ENCODE data around the gene OR2V2.
"Not testable (repeated sequence)": the region's sequence is repeated elsewhere in the genome, so short reads cannot be mapped to it uniquely, and the experiment has no call there.

Gene OR2V2

GRCh38 chr5:181169459-181170236 lies 22.3 kb downstream of the OR2V2 start:
- not testable (repeated sequence) for DNase-seq (ENCODE audit: low read depth, low spot score)

- DNase-seq (ENCODE audit: low read depth, low spot score) = no peak
Measured at GRCh38 chr5:181170237-181170825, 22.9 kb downstream of the OR2V2 start.

- no peak for DNase-seq (ENCODE audit: low read depth, low spot score)
Measured at GRCh38 chr5:181170996-181171395, 23.6 kb downstream of the OR2V2 start.

GRCh38 chr5:181171782-181172181 lies 24.4 kb downstream of the OR2V2 start:
- no peak for DNase-seq (ENCODE audit: low read depth, low spot score)

- DNase-seq (ENCODE audit: low read depth, low spot score) = no peak
Measured at GRCh38 chr5:181173027-181173419, 25.6 kb downstream of the OR2V2 start.

GRCh38 chr5:181173420-181174342 lies 26.3 kb downstream of the OR2V2 start:
- no peak for DNase-seq (ENCODE audit: low read depth, low spot score)

GRCh38 chr5:181176254-181176952 lies 29.0 kb downstream of the OR2V2 start:
- DNase-seq (ENCODE audit: low read depth, low spot score) = no peak

- DNase-seq (ENCODE audit: low read depth, low spot score) = not testable (repeated sequence)
Measured at GRCh38 chr5:181177559-181177958, 30.2 kb downstream of the OR2V2 start.

GRCh38 chr5:181181650-181182565 lies 34.5 kb downstream of the OR2V2 start:
- DNase-seq (ENCODE audit: low read depth, low spot score) = no peak

GRCh38 chr5:181182651-181183050 lies 35.3 kb downstream of the OR2V2 start:
- no peak for DNase-seq (ENCODE audit: low read depth, low spot score)

- DNase-seq (ENCODE audit: low read depth, low spot score) = no peak
Measured at GRCh38 chr5:181184845-181185216, 37.4 kb downstream of the OR2V2 start.

- no peak for DNase-seq (ENCODE audit: low read depth, low spot score)
Measured at GRCh38 chr5:181185560-181185959, 38.2 kb downstream of the OR2V2 start.

GRCh38 chr5:181186022-181186421 lies 38.6 kb downstream of the OR2V2 start:
- no peak for DNase-seq (ENCODE audit: low read depth, low spot score)

GRCh38 chr5:181186986-181187499 lies 39.7 kb downstream of the OR2V2 start:
- no peak for DNase-seq (ENCODE audit: low read depth, low spot score)

GRCh38 chr5:181187500-181188213 lies 40.3 kb downstream of the OR2V2 start:
- DNase-seq (ENCODE audit: low read depth, low spot score) = no peak

- DNase-seq (ENCODE audit: low read depth, low spot score) = no peak
Measured at GRCh38 chr5:181188700-181189362, 41.4 kb downstream of the OR2V2 start.

- no peak for DNase-seq (ENCODE audit: low read depth, low spot score)
Measured at GRCh38 chr5:181189363-181189961, 42.1 kb downstream of the OR2V2 start.

GRCh38 chr5:181189962-181190710 lies 42.8 kb downstream of the OR2V2 start:
- DNase-seq (ENCODE audit: low read depth, low spot score) = no peak

Measured in smooth muscle cell of the brain vasculature (primary cell).